ENCODE results near the gene COPS8.

The COPS8 gene

DNA sequence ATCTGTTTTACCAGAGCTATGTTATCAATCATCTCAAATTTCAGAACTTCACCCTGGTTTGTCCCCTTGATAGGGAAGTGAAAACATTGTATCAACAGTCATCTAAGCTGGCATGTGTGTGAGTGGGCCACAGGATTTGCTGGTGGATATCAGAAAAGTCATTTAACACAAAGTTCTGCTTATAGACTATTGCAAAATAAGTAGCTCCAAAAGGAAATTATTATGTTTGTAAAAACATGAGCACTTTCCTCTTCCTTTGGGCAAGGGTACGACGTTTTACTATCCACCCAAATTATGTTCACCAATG is 20.7 kb upstream of the COPS8 start:
- no peak for DNase-seq (ENCODE audit: low spot score)

DNA sequence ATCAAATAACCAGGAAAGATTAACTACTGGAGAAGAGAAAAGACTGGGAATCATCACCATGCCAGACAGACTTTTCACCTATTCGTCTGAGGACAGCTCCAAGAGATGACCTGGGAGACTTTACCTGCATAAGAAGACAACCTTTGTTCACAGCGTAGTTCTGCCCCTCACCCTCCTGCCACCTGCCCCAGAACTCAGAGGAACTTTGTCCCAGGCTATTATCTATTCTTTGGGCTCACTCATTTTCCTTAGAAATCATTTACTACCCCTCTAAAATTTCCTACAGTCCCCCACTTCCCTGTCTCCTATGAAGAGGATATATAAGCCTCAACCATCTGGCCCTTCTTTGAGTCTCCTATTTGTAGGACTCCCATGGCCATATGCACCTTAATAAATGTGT is 19.3 kb upstream of the COPS8 start:
- no peak for DNase-seq (ENCODE audit: low spot score)

DNA sequence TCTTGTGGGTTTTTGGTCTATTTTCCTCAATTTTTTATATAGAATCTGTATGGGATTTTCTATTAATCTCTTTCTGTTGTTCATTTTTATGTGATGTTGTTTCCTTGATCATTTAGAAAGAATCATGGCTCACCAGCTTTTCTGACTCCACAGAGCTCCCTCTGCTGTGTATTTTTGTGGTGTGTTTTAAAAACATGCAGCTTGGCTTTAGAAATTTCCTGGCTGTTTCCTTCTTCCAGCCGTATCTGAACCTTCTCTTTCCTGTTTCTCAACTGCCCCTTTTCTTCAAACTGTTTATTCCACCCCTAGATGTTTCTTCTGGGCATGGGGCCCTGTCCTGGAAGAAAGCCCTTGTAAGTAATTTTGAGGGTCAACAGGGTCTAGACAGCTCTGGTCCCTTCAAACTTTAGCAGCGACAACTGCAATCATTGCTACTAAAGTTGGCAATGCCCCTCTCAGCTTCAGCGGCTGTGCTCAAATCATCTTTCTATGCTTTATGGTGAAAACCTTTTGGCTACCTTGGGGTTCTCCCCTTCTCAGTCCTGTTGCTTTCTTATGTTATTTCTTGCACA is 17.6 kb upstream of the COPS8 start:
- DNase-seq (ENCODE audit: low spot score), result no peak

DNA sequence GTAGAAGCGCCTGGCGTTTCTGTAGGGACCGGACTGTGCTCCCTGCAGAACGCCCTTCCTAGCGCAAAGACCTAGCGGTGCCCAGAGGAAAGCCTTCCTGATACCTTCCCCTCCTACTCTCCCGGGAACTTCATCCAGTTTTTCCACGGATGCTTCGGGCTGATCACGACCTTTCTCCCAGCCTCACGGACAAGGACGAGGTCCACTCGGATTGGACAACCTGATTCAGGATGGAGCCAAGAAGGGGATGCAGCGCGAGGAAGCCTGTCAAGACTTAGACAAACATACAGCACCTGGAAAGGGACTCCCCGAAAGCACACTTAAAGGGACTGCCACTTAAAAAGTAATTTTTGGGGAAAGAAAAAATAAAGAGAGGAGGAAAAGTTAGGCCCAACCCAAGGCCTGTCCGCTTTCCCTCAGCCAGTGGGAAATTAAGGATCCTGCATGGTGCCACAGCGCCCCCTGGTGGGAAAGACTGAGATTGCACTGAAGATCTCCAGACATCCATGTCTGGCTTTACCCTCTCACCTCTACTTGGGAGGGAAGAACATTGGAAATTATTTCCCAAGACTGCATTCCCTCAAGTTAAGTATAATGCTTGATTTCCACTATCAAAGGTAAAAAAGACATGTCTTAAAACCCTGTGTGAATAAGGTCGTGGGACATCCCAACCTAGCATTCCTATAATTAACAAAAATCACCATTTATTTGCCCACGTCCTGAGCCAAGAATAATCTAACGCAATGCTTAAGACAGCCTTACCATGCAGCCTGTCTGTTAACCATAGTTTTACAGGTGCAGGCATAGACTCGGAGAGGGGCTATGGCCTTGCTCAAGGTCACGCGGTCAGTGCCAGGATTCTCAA is 13.4 kb upstream of the COPS8 start:
- DNase-seq (ENCODE audit: low spot score), result peak; percentile 37

DNA sequence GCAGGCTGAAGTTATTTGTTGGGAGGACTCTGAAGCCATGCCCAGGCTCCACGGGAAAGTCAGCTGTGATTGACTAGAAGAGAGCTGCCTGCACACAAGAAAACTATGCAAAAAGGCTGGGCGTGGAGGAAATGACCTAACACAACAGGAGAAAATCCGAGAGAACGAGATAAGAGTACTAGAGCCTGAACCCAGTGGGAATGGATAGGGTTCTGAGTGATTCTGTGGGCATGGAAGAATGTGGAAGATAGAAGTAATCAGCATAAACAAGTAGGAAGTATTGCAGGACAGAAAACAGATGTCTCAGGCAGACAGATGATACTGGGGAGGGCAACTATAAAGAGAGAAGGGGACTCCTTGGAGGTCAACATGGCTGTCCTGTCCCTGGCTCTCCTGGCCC is 12.1 kb upstream of the COPS8 start:
- no peak for DNase-seq (ENCODE audit: low spot score)

DNA sequence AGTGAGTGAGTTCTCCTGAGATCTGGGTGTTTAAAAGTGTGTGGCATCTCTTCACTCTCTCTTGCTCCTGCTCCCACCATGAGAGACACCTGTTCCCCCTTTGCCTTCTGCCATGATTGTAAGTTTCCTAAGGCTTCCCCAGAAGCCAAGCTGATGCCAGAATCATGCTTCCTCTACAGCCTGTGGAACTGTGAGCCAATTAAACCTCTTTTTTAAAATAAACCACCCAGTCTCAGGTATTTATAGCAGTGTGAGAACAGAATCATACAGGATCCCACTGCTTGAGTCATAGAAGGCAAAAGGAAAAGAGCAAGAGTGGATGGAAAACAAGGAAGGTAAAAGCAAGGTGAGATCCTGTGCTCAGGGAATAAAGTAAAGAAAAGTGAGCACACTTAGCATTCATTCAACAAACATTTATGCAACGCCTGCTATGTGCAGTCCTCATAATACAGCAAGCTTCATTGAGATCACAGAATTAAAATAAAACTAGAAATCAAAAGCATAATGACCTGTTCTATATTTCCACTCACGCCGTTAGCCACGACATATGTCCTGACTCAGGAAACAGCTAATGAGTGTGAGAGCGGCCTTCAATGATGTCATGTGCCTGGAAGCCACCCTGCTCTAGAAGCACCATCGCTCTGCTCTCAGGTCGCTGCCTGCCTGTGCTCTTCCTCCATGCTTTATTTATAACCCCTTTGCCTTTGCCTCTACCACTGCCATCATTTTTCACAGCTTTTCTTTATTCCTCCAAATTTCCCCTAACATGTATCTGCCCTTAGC is 11.3 kb upstream of the COPS8 start:
- DNase-seq (ENCODE audit: low spot score), result no peak

DNA sequence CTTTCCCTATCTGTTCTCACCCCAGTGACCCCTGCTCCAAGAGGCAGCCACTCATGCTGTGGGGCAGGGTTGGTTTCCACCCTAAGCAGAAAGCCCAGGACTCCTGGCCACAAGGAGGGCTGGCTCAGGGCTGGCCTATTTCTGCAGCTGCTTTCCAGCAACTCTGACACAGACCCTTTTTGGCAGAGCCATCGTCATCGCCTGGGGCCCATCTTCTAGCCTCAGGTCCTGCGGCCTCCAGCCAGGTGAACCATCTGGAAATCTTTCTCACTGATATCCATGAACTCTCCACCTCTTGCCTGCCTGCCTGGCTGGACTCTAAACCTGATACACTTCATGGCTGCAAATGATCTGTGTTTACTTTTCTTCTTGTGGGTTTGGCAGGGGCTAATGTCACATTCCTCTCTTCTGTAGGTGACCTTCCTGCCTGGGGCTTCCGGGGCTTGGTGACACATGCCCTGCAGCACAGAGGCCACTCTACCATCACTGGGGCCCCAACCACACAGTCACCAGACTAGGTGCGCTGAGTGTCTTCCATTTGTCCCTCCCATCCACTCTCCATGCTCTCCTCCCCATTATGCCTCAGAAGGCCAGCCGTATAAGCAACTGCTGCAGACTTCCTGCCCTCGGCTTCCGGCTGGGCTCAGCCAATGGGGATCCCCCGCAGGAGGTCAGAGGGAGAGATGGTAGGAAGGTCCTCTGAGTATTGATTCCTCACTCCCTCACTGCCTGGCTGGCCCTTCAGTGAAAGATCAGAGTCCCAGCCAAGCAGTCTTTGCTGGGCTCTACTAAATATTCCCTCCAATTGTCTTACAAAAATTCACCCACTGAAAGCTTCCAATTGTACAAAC is 9.7 kb upstream of the COPS8 start:
- DNase-seq (ENCODE audit: low spot score), result peak; percentile 54

DNA sequence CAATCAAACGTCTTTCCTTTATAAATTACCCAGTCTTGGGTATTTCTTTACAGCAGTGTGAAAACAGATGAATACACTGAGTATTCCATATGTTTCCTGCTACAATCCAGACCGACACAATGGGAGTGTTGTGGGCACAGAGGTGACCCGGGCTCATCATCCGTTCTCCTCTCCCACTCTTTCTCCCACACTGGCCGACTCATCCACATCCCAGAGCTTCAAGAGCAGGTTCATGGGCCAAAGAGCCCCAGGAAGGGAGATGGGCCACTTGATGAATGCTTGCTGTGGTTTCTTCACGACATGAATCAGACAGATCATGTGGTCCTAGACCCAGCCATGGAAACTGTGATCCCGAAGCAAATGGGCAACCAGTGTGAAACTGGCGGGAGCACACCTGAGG is 4.1 kb upstream of the COPS8 start:
- DNase-seq (ENCODE audit: low spot score), result no peak

DNA sequence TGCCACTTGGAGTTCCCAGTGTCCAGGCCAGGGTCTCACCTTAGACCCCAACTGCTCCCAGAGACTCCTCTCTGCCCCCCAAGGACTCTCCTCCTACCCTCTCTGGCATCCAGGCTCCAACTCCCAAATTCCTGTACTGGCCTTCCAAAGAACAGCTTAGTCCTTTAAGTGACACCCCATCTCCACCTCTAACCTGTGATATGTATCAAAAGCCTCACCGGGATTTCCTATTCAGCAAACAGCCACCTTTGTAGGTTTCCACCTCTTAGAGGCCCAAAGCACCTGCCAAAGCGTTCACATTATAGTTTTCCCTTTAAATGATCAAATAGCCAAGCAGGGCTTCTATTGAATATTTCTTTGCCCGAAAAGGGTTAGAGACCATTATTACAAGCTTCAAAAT is 2.7 kb upstream of the COPS8 start:
- DNase-seq (ENCODE audit: low spot score), result no peak

DNA sequence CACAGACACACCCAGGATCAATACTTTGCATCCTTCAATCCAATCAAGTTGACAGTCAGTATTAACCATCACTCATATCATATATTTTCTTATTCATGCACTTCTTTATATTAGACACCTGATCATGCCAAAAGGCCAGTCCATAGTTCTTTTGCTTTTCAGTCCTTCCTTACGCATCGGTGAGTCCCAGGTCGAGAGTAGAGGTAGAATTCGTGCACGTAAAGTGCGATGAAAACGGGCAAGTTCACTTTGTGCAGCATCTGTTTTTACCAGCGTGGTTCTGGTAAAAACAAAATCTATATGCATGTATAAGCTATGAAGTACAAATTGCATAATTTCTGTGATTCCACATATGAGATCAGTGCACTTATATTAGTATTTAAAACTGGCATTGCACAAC is 1.2 kb upstream of the COPS8 start:
- no peak for DNase-seq (ENCODE audit: low spot score)

DNA sequence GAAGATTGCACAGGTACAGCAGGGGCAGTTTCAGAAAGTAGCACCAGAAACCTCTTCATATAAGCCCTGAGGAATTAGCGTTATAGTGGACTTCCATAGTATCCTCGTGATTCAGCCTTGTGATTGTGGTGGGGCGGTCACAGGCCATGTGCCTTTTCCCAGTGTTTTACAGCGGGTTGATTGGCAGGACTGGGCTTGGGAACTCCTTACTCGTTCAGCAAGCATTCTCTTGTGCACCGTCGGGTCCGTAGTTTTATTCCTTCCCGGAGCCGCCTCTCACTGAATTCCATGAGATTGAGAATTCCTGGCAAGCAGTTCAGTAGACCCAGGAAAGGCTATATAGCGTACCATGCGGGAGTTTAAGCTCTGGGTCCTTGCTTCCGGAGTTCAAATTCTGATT is 5.2 kb downstream of the COPS8 start:
- no peak for DNase-seq (ENCODE audit: low spot score)

DNA sequence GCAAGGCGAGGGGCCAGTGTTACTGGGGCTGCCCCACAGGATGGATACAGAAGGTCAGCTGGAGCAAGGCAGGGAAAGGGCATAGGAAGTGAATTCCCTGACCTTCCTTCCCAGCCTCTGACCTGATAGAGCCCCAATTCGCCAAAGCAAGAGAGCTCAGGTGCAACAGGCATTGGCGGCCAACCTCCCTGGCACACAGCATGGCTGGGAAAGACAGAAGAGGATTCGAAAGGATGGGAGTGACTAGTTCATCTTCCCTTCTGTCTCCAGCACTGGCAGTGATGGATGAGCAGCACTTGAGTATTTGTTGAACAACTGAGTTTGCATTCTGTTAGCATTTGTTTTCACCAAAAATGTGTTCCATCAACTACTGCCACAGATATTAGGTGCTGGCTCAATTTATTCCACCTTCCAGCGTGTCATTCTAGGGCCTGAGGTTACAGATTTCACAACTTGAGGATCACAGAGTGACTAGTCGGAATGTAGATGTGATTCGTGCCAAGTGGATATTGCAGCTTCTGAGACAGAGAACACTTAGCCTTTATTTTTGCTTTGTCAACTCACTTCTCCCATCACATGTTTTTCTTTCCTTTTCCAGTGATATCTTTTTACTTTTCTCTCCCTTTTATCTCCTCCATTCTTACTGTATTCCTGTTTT is 6.2 kb downstream of the COPS8 start:
- DNase-seq (ENCODE audit: low spot score), result no peak

DNA sequence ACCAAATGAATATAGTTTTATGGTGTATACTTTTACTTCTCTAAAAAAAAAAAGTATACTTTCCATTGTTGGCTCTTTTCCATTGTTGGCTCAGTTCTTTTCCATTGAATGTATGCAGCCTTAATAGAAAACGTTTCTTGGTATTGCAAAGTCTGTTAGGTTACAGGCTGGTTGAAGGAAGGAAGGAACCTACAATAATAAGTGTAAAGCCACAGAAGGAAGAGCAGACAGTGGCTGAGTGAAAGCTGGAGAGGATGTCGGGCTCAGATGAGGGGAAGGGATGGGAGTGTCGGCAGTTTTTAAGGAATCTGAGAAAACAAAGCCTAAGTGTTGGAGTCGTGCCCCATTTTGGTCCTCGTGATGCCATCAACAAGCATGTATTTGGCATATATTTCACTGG is 6.8 kb downstream of the COPS8 start:
- DNase-seq (ENCODE audit: low spot score), result no peak

DNA sequence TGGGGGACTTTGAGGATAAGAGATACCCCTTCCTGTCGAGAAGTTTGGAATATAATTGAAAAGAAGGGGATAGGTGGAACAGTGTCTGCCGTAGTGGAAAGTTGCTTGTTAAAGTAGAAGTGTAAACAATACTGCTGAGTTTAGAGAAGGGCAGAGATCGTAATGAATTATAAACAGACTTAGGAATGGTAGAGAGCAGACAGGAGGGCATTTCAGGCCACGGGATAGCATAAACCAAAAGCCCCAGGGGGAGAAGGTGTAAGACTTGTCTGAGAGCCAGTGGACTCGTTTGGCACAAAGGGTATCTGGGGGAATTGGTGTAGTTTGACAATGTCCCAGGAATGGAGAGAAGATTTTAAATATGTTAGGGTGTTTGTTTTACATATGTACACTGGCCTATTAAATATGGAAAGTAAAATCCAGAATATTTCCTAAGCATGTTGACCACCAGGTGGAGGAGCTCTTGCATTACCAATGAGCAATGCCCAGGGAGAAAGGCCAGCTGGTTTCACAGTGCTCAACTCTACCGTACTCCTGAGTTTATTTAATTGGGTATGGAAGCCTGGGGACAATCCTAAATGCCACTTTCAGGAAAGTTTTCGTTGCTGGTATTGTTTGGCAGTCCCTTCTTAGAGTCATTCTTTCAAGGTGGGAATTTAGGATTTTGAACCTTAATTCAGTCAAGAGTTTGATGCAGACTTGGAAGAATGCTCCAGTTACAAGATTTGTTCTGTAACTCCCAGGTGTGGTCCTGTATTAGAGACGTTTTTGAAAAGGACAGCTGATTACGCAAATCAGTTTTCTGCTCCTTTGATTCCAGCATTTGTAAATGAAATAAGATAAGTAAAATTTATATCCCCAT is 7.5 kb downstream of the COPS8 start:
- no peak for DNase-seq (ENCODE audit: low spot score)

DNA sequence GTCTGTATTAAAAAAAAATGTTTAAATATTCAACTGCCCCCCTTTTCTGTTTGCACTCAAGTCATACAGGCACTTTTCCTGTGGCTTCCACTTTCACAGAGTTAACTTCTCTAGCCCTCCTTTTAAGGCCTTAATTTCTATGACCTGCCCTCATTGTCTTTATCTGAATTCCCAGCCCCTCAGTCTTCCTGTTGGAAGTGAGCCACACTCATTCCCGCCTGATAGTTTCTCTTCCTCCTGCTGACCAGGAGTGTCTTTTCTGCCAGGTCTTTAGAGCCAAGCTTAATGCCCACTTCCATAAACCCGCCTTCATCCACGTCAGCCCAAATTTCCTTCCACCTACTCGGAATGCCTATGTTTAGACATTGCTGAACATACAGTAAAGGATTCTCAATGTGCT is 10.5 kb downstream of the COPS8 start:
- no peak for DNase-seq (ENCODE audit: low spot score)

DNA sequence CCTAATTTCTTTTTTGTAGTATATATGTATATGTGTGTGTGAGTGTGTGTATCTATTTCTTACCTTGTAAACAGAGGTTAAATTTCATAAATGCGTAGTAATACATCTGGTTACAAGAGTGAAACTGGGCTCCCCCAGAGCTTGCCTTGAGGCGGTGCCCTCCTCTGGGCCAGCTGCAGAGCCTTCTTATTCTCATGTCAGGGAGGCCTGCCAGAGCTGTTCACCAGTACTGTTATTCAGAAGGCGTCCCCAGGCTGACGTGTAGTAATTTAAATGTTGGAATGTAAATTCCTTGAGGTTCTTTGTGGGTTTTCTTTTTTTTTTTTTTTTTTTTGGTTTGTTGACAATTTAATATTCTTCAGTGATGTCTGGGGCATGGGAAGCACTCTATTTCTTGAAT is 11.2 kb downstream of the COPS8 start:
- no peak for DNase-seq (ENCODE audit: low spot score)

DNA sequence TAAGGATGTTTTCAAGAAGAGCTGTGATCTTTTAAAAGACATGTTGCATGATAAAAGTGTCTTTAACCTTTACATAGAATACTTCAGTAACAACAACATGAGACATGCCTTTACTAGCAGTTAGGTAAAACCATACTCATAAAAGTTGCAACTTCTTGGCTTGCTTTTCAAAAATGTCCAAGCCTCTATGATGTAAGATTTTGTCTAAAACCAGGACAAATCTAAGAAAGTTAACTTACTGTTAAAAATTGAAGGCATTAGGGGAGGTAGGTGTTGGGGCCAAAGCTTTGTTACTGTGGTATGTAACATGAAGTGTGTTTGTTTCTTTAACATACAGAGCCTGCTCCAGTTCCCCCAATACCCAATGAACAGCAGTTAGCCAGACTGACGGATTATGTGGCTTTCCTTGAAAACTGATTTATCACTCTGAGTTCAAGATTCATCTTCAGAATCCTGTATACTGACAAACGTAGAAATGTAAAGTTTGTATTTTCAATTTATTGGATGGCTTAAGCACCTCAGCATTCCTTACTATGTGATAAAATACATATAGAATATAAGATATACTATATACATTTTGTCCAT is 11.7 kb downstream of the COPS8 start:
- DNase-seq (ENCODE audit: low spot score), result no peak

DNA sequence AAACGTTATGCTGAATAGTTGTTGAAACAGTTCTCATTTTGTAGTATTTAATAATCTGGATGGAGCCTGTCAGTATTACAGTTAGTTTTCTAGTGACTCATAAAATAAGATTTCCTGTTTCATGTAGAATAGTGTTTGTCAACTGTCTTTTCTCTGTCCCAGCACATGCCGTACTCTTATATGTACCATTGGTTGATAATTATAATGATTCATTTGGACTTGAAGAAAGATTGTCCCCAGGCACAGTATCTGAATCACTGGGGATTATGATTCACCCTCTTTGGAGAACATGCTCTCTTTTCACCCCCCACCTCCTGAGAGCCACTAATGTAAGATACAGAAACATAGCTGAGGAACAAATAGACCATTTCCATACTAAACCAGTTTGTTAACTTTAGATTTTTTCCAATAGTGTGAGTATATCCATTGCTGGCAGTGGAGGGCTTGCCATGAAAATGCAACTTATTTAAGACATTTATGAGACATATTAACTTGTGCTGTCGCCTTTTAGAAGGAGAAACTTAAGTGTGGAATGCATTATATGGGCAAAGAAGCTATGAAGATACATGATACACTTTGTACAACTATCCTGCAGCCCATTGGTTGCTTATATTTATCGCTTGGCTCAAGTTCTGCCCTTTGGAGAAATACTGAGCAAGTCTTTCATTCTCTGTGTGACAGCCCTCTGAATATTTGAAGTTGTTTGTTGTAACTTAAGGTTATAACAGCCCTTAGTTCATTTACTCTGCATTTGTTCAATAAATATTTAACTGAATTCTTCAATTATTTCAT is 12.4 kb downstream of the COPS8 start:
- no peak for DNase-seq (ENCODE audit: low spot score)

DNA sequence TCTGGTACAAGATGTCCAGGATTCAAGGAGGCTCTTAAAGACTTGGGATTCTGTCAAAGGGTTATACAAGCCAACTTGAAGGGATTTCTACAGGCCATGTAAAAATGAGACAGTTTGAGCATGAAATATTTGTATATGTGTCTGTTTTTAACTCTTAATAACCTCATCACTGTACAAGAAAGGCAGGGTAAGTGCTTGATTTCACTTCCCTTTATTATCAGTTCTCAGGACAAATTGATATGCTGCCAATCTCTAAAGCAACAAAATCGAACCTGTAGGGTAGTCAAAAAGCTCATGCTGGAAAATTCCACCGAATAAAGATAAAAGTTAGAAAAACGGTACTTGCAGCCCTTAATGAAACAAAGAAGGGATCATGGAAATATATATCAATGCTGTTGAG is 14.1 kb downstream of the COPS8 start:
- no peak for DNase-seq (ENCODE audit: low spot score)

Measured in HuH-7.5 (cell line).